Chondrocyte (in vitro differentiated cells): ENCODE measurements around the gene LZTFL1. TPM values are rescaled to one million over a fixed set of nuclear protein-coding genes. Genes with fewer than 3 reads are reported as not detected.

ENCODE experiments used
- DNase-seq: peaks from one replicate; pipeline ENCODE4 v3.0.0; 2021; ENCODE audit warnings: mixed read lengths, low spot score
- H3K27ac Mint-ChIP-seq: one replicate; pipeline ENCODE4 v1.8.0; 2021; ENCODE audit warnings: mild to moderate bottlenecking, moderate library complexity, mixed read lengths; ENCODE audit not compliant: unreplicated experiment
- H3K27me3 Mint-ChIP-seq: 2 replicates; pipeline ENCODE4 v1.8.0; 2021; ENCODE audit warnings: low read depth, mixed read lengths
- H3K36me3 Mint-ChIP-seq: 2 replicates; pipeline ENCODE4 v1.8.0; 2021; ENCODE audit warnings: low read depth, mixed read lengths
- H3K4me1 Mint-ChIP-seq: 2 replicates; pipeline ENCODE4 v1.8.0; 2021; ENCODE audit warnings: low read depth, mild to moderate bottlenecking, mixed read lengths
- H3K4me3 Mint-ChIP-seq: one replicate; pipeline ENCODE4 v1.8.0; 2021; ENCODE audit warnings: mild to moderate bottlenecking, moderate library complexity, mixed read lengths; ENCODE audit not compliant: unreplicated experiment
- H3K9me3 Mint-ChIP-seq: 2 replicates; pipeline ENCODE4 v1.8.0; 2021; ENCODE audit warnings: low read depth, mixed read lengths
- CTCF ChIP-seq: fragments of 200-600 bp; sonication (generic); IDR thresholded peaks from 2 replicates; pipeline ENCODE4 v1.5.0; 2021; ENCODE audit warnings: antibody characterized with exemption, mild to moderate bottlenecking, moderate library complexity
- total RNA-seq: library from RNA; stranded (reverse); gene quantifications from 3 replicates; pipeline ENCODE4 v1.2.1, GENCODE V29; 2021

Gene LZTFL1
- total RNA-seq, 1 donor from 2014 or later = 18.1 TPM

DNA sequence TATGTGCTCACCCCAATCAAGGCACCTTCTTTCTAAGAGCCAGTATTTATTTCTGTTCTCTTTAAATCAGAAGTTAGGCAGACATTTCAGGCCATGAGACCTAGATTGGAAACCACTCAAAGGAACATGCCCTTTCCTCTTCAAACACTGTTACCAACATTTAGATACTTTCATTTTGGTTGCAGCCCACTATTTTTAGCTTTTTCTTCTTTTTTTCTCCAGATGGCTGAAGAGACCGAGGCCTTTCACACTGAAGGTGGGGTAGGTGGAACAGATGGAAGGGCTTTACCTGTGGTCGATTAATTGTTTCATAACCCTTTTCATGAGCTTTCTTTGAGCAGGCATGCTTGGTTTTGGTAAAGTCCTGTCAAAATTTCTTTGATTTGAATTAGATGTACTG lies 10.9 kb upstream of the LZTFL1 start:
- H3K36me3 Mint-ChIP-seq = peaks cover 4% of the 10 kb centered on the region
- H3K27ac Mint-ChIP-seq = no peak overlapping the region
- peaks cover 67% of the 10 kb centered on the region for H3K27me3 Mint-ChIP-seq
- H3K4me3 Mint-ChIP-seq = no peak overlapping the region
- no peaks in the 10 kb centered on the region for H3K4me1 Mint-ChIP-seq
- peaks cover 11% of the 10 kb centered on the region for H3K9me3 Mint-ChIP-seq
- no peak for DNase-seq
- TF ChIP-seq CTCF = no peak

- Mint-ChIP-seq H3K27me3 (peaks cover 60% of the 10 kb centered on the region), H3K36me3 (peaks cover 4% of the 10 kb centered on the region), H3K4me3 (no peak overlapping the region), H3K9me3 (no peaks in the 10 kb centered on the region), H3K4me1 (no peaks in the 10 kb centered on the region), H3K27ac (no peak overlapping the region)
- no peak for DNase-seq
- TF ChIP-seq CTCF = no peak
Observed at GRCh38 chr3:45848392-45848791, 6.5 kb upstream of the LZTFL1 start.

GRCh38 chr3:45844616-45845015 lies 2.7 kb upstream of the LZTFL1 start:
- Mint-ChIP-seq H3K27ac (no peak overlapping the region), H3K36me3 (no peaks in the 10 kb centered on the region), H3K4me3 (no peak overlapping the region), H3K27me3 (peaks cover 33% of the 10 kb centered on the region), H3K4me1 (peaks cover 16% of the 10 kb centered on the region), H3K9me3 (peaks cover 3% of the 10 kb centered on the region)
- no peak for TF ChIP-seq CTCF
- DNase-seq = no peak

DNA sequence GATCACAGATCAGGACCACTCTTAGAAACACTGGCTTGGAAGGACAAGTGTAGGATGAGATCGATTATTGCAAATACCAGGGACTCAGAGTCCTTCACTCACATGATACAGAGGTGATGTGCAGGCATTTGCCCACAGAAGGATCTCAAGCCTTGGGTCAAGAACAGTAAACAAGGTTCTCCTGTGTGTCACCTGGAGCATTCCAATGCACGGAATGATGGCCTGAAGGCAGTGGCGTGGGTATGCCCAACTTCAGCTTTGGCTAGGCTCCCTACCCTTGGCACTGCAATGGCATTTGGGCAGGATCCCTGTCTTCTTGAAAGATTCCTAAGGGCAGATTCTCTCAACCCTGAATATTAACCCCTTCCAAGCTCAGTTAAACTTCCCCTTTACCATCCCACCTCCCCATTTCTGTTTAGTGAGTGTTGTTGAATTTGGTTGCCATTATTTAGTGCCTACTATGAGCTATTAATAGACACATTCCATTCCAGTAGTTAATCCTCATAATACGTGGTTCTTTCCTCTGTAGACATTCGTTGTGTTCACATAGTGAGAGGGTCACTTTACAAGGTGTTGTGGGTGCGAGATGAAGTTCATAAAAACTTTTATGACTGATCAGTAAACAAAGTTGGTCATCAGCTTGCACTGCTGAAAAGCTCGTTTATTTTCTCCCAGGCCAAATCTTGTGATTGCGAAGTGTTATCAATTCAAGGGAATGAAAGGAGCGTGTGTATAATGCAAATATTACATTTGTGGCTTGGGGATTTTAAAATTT lies 1.1 kb upstream of the LZTFL1 start:
- H3K27me3 Mint-ChIP-seq = peaks cover 22% of the 10 kb centered on the region

GRCh38 chr3:45841420-45841756 lies 531 bp downstream of the LZTFL1 start:
- no peak for DNase-seq
- peaks cover 16% of the 10 kb centered on the region for H3K4me1 Mint-ChIP-seq
- H3K4me3 Mint-ChIP-seq = peak overlapping the region; percentile 91

More for the DNA sequence above, 1.1 kb upstream of the LZTFL1 start:
- no peak for DNase-seq
- no peak overlapping the region for H3K27ac Mint-ChIP-seq
- peaks cover 16% of the 10 kb centered on the region for H3K4me1 Mint-ChIP-seq
- TF ChIP-seq CTCF = no peak
- H3K36me3 Mint-ChIP-seq = no peaks in the 10 kb centered on the region
- H3K9me3 Mint-ChIP-seq = peaks cover 3% of the 10 kb centered on the region
- H3K4me3 Mint-ChIP-seq = peak overlapping the region; percentile 91

More at GRCh38 chr3:45841420-45841756, 531 bp downstream of the LZTFL1 start:
- peaks cover 7% of the 10 kb centered on the region for H3K27me3 Mint-ChIP-seq
- peaks cover 3% of the 10 kb centered on the region for H3K36me3 Mint-ChIP-seq
- peaks cover 3% of the 10 kb centered on the region for H3K9me3 Mint-ChIP-seq
- peak overlapping the region; percentile 97 for H3K27ac Mint-ChIP-seq
- TF ChIP-seq CTCF = no peak
